Liver (tissue), 9 donors: ENCODE results near the gene RECQL. TPM values are rescaled to one million over a fixed set of nuclear protein-coding genes. Genes with fewer than 3 reads are reported as not detected.

Experiments
- DNase-seq: peaks from one replicate; pipeline ENCODE4 v3.0.0-alpha.2; 2017; ENCODE audit warnings: low spot score
- H3K27ac ChIP-seq, 2 donors: one replicate each; pipeline ENCODE4 v1.7.0; 2013; ENCODE audit warnings: inconsistent platforms in 2 of 2, low read length in 2 of 2, control low read depth in 1 of 2, low read depth in 1 of 2, mild to moderate bottlenecking in 1 of 2
- H3K27me3 ChIP-seq, 4 donors: one replicate each; pipeline versions ENCODE4 v1.6.1 to v1.7.0; 2013; ENCODE audit warnings: low read length in 3 of 4, inconsistent platforms in 1 of 4, mild to moderate bottlenecking in 1 of 4, moderate library complexity in 1 of 4; ENCODE audit not compliant: control insufficient read depth in 4 of 4, insufficient read depth in 4 of 4
- H3K36me3 ChIP-seq, 4 donors: one replicate each; pipeline versions ENCODE4 v1.6.1 to v1.7.0; 2013; ENCODE audit warnings: low read length in 3 of 4, mild to moderate bottlenecking in 3 of 4, low read depth in 1 of 4, moderate library complexity in 1 of 4; ENCODE audit not compliant: control insufficient read depth in 4 of 4, insufficient read depth in 3 of 4
- H3K4me1 ChIP-seq, 4 donors: one replicate each; pipeline versions ENCODE4 v1.6.1 to v1.7.0; 2013; ENCODE audit warnings: low read length in 3 of 4, mild to moderate bottlenecking in 3 of 4, moderate library complexity in 1 of 4; ENCODE audit not compliant: control insufficient read depth in 4 of 4, insufficient read depth in 4 of 4
- H3K4me3 ChIP-seq, 3 donors: one replicate each; pipeline versions ENCODE4 v1.6.1 to v1.7.0; 2013; ENCODE audit warnings: low read length in 3 of 3, control low read depth in 1 of 3, low read depth in 1 of 3, mild to moderate bottlenecking in 1 of 3
- H3K9ac ChIP-seq, 2 donors: one replicate each; pipeline ENCODE4 v1.7.0; 2013; ENCODE audit warnings: low read length in 2 of 2, mild to moderate bottlenecking in 2 of 2, moderate library complexity in 2 of 2, control low read depth in 1 of 2, low read depth in 1 of 2
- H3K9me3 ChIP-seq, 4 donors: one replicate each; pipeline versions ENCODE4 v1.6.1 to v1.7.0; 2013; ENCODE audit warnings: low read length in 3 of 4; ENCODE audit not compliant: control insufficient read depth in 4 of 4
- EGR1 ChIP-seq, 2 donors: IDR thresholded peaks; 2 replicates each; pipeline ENCODE4 v1.6.1; 2016 to 2018; ENCODE audit warnings: antibody characterized with exemption in 2 of 2, low read depth in 2 of 2
- GABPA ChIP-seq, 2 donors: IDR thresholded peaks in 1 of 2; conservative IDR thresholded peaks in 1 of 2; 2 replicates each; pipeline ENCODE4 v1.6.1; 2016; ENCODE audit warnings: antibody characterized with exemption in 2 of 2, mild to moderate bottlenecking in 1 of 2, moderate library complexity in 1 of 2
- HNF4A ChIP-seq, 2 donors: conservative IDR thresholded peaks; 2 replicates each; pipeline ENCODE4 v1.6.1; 2016; ENCODE audit warnings: antibody characterized with exemption in 2 of 2, mild to moderate bottlenecking in 2 of 2
- HNF4G ChIP-seq: IDR thresholded peaks from 2 replicates; pipeline ENCODE4 v1.6.1; 2016; ENCODE audit warnings: antibody characterized with exemption
- JUND ChIP-seq, 2 donors: IDR thresholded peaks; 2 replicates each; pipeline ENCODE4 v1.6.1; 2016; ENCODE audit warnings: antibody characterized with exemption in 2 of 2
- NR2F2 ChIP-seq: IDR thresholded peaks from 2 replicates; pipeline ENCODE4 v1.6.1; 2016; ENCODE audit warnings: antibody characterized with exemption
- RAD21 ChIP-seq, 2 donors: IDR thresholded peaks; 2 replicates each; pipeline ENCODE4 v1.6.1; 2016; ENCODE audit warnings: antibody characterized with exemption in 2 of 2, mild to moderate bottlenecking in 2 of 2
- RXRA ChIP-seq, 2 donors: IDR thresholded peaks; 2 replicates each; pipeline ENCODE4 v1.6.1; 2017 to 2018; ENCODE audit warnings: antibody characterized with exemption in 2 of 2, mild to moderate bottlenecking in 1 of 2
- SP1 ChIP-seq: IDR thresholded peaks from 2 replicates; pipeline ENCODE4 v1.6.1; 2018; ENCODE audit warnings: antibody characterized with exemption, mild to moderate bottlenecking
- TAF1 ChIP-seq: conservative IDR thresholded peaks from 2 replicates; pipeline ENCODE4 v1.6.1; 2016; ENCODE audit warnings: antibody characterized with exemption, mild to moderate bottlenecking
- WGBS: extraction: QIAGEN DNeasy Blood & Tissue Kit; methylation state at CpG from one replicate; pipeline ENCODE4 v1.1.7; 2013; 5-methylcytosine and 5-hydroxymethylcytosine counted together
- polyA plus RNA-seq, 2 donors: library from polyadenylated mRNA; stranded (reverse) in 1 of 2; unstranded in 1 of 2; fragments of 200-250 nt in 1 of 2; fragments of >200 nt in 1 of 2; fragmentation: Nextera tagmentation in 1 of 2; extraction: Ambion mirVana in 1 of 2; gene quantifications; one replicate each; pipeline versions ENCODE4 v1.2.1 to v1.2.3, GENCODE V29; 2013 to 2015
- total RNA-seq, 2 donors: library from RNA; depleted of rRNA; stranded (reverse); fragments of >200 nt; gene quantifications; one replicate each; pipeline ENCODE4 v1.2.3, GENCODE V29; 2014
- TF ChIP-seq, protein P1 (sequence below): IDR thresholded peaks from 2 replicates; pipeline ENCODE4 v1.6.1; 2016; ENCODE audit warnings: antibody characterized with exemption
- TF ChIP-seq, protein P2 (sequence below): fragments of 150-350 bp; IDR thresholded peaks from 2 replicates; pipeline ENCODE4 v1.5.1; 2017; ENCODE audit warnings: improper control_type of control experiment, low read depth, low read length; ENCODE audit not compliant: missing input control
- TF ChIP-seq, protein P3 (sequence below): IDR thresholded peaks from 2 replicates; pipeline ENCODE4 v1.6.1; 2016; ENCODE audit warnings: antibody characterized with exemption
- TF ChIP-seq, protein P4 (sequence below): IDR thresholded peaks from 2 replicates; pipeline ENCODE4 v1.6.1; 2016; ENCODE audit warnings: antibody characterized with exemption
- donor health status: healthy.
- donor health status: healthy.
- donor health status: healthy.
- donor health status: healthy.
- donor health status: healthy.

The RECQL gene
- total and polyA plus RNA-seq, 4 donors = 5.8 to 20.1 (median 12.0) TPM

DNA sequence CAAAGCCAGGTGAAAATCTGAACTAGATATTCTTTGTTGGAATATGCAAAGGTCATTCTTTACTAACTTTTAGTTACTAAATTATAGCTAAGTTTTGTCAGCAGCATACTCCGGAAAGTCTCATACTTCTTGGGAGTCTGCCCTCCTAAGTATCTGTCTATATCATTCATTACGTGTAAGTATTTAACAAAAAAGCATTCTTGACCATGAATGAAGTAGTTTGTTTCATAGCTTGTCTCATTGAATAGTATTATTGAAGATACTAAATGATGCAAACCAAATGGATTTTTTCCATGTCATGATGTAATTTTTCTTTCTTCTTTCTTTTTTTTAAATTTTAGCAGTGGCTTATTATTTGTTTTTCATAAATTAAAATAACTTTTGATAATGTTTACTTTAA is 14.8 kb upstream of the RECQL start:
- Histone ChIP-seq H3K9me3 (no peaks in the 10 kb centered on the region), H3K27me3 (no peaks in the 10 kb centered on the region), H3K9ac (no peak overlapping the region), H3K4me1 (no peaks in the 10 kb centered on the region), H3K36me3 (peaks cover 6 to 29% (median 14%) of the 10 kb centered on the region in 4 donors), H3K4me3 (no peak overlapping the region), H3K27ac (no peak overlapping the region)
- 96% methylated on average over 2 of the region's 2 CpGs for WGBS
- DNase-seq = no peak
- TF ChIP-seq NR2F2 (no peak), HNF4A (conservative IDR thresholded peaks at IDR 0.05) (no peak), RXRA (IDR thresholded peaks at IDR 0.05) (no peak), SP1 (no peak)
- TF ChIP-seq, protein P1, sequence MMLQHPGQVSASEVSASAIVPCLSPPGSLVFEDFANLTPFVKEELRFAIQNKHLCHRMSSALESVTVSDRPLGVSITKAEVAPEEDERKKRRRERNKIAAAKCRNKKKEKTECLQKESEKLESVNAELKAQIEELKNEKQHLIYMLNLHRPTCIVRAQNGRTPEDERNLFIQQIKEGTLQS = no peak

DNA sequence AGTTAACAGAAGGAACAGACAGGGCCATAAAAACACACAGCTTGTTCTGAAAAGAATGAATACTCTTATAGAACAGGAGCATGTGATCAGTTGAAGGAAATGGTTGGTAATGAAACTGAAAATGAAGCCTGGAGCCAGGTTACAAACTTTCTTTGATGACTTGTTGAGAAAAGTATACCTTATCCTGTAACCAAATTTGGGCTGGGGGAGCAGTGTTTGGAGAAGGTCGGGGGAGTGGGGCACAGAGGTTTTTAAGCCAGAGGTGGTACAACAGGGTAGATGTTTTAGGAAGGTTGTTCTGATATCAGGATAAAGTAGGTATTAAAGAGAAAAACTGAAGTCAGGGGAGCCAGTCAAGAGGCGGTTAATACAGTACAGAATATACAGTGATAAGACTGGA is 8.3 kb upstream of the RECQL start:
- 47% methylated on average over 2 of the region's 2 CpGs for WGBS
- Histone ChIP-seq H3K4me3 (no peak overlapping the region), H3K9ac (no peak overlapping the region), H3K4me1 (peaks cover 0 to 6% (median 0%) of the 10 kb centered on the region in 4 donors), H3K27me3 (no peaks in the 10 kb centered on the region), H3K36me3 (peaks cover 8 to 30% (median 17%) of the 10 kb centered on the region in 4 donors), H3K27ac (no peak overlapping the region), H3K9me3 (no peaks in the 10 kb centered on the region)
- no peak for DNase-seq
- TF ChIP-seq GABPA (IDR thresholded peaks at IDR 0.05 in 1 of 2, conservative IDR thresholded peaks at IDR 0.05 in 1 of 2) (no peak), NR2F2 (no peak), JUND (IDR thresholded peaks at IDR 0.05) (no peak), TAF1 (no peak)
- TF ChIP-seq, protein P2, sequence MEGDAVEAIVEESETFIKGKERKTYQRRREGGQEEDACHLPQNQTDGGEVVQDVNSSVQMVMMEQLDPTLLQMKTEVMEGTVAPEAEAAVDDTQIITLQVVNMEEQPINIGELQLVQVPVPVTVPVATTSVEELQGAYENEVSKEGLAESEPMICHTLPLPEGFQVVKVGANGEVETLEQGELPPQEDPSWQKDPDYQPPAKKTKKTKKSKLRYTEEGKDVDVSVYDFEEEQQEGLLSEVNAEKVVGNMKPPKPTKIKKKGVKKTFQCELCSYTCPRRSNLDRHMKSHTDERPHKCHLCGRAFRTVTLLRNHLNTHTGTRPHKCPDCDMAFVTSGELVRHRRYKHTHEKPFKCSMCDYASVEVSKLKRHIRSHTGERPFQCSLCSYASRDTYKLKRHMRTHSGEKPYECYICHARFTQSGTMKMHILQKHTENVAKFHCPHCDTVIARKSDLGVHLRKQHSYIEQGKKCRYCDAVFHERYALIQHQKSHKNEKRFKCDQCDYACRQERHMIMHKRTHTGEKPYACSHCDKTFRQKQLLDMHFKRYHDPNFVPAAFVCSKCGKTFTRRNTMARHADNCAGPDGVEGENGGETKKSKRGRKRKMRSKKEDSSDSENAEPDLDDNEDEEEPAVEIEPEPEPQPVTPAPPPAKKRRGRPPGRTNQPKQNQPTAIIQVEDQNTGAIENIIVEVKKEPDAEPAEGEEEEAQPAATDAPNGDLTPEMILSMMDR = no peak

DNA sequence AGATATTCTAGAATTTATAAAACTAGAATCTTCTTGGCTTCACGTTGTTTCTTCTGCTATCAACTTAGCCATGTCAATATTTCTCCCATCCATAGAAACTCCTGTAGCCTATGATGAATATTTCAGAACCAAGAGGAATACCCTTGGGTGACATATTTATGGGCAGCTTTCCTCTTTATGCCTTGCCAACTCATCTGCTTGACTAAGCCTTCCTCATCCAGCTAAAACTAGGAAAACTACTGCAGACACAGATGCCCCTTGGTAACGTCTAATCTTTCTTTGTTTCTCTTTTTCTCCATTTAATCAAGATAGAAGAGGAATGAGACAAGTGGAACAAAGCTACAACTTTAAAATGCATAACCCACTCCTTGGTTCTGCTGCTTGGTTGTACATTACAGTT is 6.4 kb upstream of the RECQL start:
- 92% methylated on average over 2 of the region's 2 CpGs for WGBS
- Histone ChIP-seq H3K4me3 (no peak overlapping the region), H3K9me3 (no peaks in the 10 kb centered on the region), H3K4me1 (peaks cover 1 to 11% (median 4%) of the 10 kb centered on the region in 4 donors), H3K9ac (no peak overlapping the region), H3K27me3 (no peaks in the 10 kb centered on the region), H3K36me3 (peaks cover 4 to 17% (median 13%) of the 10 kb centered on the region in 4 donors), H3K27ac (no peak overlapping the region)
- DNase-seq = no peak
- no peak for TF ChIP-seq HNF4G

DNA sequence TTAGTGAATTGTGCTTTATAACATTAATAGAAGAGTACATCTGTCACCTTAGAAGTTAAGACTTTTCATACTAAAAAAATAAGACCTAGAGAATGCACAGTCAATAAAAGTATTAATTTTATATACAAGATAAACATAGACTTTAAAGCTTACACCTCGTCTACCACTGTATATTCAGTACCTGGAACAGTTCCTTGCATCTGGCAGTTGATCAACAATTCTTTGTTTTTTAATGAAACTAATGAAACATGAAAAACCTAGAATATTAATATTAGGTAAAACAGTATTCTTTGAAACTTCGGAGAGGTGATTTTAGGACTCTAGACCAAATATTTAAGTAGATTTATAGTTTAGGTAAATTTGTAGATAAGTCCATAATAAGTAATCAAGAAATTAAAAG is 4.5 kb upstream of the RECQL start:
- no peaks in the 10 kb centered on the region for H3K27me3 ChIP-seq
- H3K36me3 ChIP-seq = peaks cover 2 to 12% (median 8%) of the 10 kb centered on the region in 4 donors
- WGBS = 50% methylated on average over 2 of the region's 2 CpGs
- no peaks in the 10 kb centered on the region for H3K9me3 ChIP-seq
- no peak for DNase-seq
- no peak overlapping the region for H3K9ac ChIP-seq
- no peak overlapping the region for H3K27ac ChIP-seq
- peaks cover 3 to 23% (median 13%) of the 10 kb centered on the region in 4 donors for H3K4me1 ChIP-seq
- no peak overlapping the region for H3K4me3 ChIP-seq
- TF ChIP-seq, protein P3, sequence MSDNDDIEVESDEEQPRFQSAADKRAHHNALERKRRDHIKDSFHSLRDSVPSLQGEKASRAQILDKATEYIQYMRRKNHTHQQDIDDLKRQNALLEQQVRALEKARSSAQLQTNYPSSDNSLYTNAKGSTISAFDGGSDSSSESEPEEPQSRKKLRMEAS = no peak
- TF ChIP-seq EGR1 (IDR thresholded peaks at IDR 0.05; ENCODE audit: low read depth in 2 of 2) = no peak
- no peak for TF ChIP-seq RAD21 (IDR thresholded peaks at IDR 0.05)
- TF ChIP-seq, protein P4, sequence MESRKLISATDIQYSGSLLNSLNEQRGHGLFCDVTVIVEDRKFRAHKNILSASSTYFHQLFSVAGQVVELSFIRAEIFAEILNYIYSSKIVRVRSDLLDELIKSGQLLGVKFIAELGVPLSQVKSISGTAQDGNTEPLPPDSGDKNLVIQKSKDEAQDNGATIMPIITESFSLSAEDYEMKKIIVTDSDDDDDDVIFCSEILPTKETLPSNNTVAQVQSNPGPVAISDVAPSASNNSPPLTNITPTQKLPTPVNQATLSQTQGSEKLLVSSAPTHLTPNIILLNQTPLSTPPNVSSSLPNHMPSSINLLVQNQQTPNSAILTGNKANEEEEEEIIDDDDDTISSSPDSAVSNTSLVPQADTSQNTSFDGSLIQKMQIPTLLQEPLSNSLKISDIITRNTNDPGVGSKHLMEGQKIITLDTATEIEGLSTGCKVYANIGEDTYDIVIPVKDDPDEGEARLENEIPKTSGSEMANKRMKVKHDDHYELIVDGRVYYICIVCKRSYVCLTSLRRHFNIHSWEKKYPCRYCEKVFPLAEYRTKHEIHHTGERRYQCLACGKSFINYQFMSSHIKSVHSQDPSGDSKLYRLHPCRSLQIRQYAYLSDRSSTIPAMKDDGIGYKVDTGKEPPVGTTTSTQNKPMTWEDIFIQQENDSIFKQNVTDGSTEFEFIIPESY = no peak
- TF ChIP-seq, protein P2 = no peak
- no peak for TF ChIP-seq GABPA (IDR thresholded peaks at IDR 0.05 in 1 of 2, conservative IDR thresholded peaks at IDR 0.05 in 1 of 2)
